HepG2 (cell line): ENCODE results near the gene BBS1. TPM values are rescaled to one million over a fixed set of nuclear protein-coding genes. Genes with fewer than 3 reads are reported as not detected.

Experiments used
- ATF1 ChIP-seq: IDR thresholded peaks from 2 replicates; pipeline ENCODE4 v1.6.1; 2016; ENCODE audit warnings: mild to moderate bottlenecking, control low read depth
- ELF3 ChIP-seq: IDR thresholded peaks from 2 replicates; pipeline ENCODE4 v1.6.1; 2016; ENCODE audit warnings: missing genetic modification reagents, missing compliant biosample characterization
- FOXA3 ChIP-seq: IDR thresholded peaks from 2 replicates; pipeline ENCODE4 v1.6.1; 2016; ENCODE audit warnings: missing genetic modification reagents, missing compliant biosample characterization
- GPBP1L1 ChIP-seq: sonication (generic); formaldehyde crosslinking; IDR thresholded peaks from 2 replicates; pipeline ENCODE4 v1.5.0; 2020; ENCODE audit warnings: mild to moderate bottlenecking, missing genetic modification reagents
- HDAC1 ChIP-seq: sonication (generic); formaldehyde crosslinking; IDR thresholded peaks from 2 replicates; pipeline ENCODE4 v1.5.1; 2020; ENCODE audit warnings: mild to moderate bottlenecking, missing genetic modification reagents
- ISX ChIP-seq: sonication (generic); formaldehyde crosslinking; conservative IDR thresholded peaks from 2 replicates; pipeline ENCODE4 v1.5.0; 2020; ENCODE audit warnings: missing genetic modification reagents
- KDM1A ChIP-seq: IDR thresholded peaks from 2 replicates; pipeline ENCODE4 v1.6.1; 2016; ENCODE audit warnings: missing compliant biosample characterization
- MEIS1 ChIP-seq: sonication (generic); formaldehyde crosslinking; IDR thresholded peaks from 2 replicates; pipeline ENCODE4 v1.9.0; 2021; ENCODE audit warnings: mild to moderate bottlenecking, missing genetic modification reagents, moderate library complexity, borderline replicate concordance
- NCOA2 ChIP-seq: sonication (generic); formaldehyde crosslinking; IDR thresholded peaks from 2 replicates; pipeline ENCODE4 v1.8.0; 2022; ENCODE audit warnings: inconsistent platforms
- POGZ ChIP-seq: sonication (generic); formaldehyde crosslinking; IDR thresholded peaks from 2 replicates; pipeline ENCODE4 v1.4.0; 2020; ENCODE audit warnings: mild to moderate bottlenecking, missing genetic modification reagents
- RAD21 ChIP-seq: fragments of 450-650 bp; formaldehyde crosslinking; IDR thresholded peaks from 2 replicates; pipeline ENCODE4 v1.5.0; 2020; ENCODE audit warnings: mild to moderate bottlenecking
- SALL1 ChIP-seq: sonication (generic); formaldehyde crosslinking; IDR thresholded peaks from 2 replicates; pipeline ENCODE4 v1.8.0; 2022; ENCODE audit warnings: mild to moderate bottlenecking, missing genetic modification reagents
- SOX6 ChIP-seq, 2 experiments: fragments of 450-650 bp in 1 of 2; sonication (generic) in 1 of 2; formaldehyde crosslinking in 1 of 2; IDR thresholded peaks; 2 replicates each; pipeline versions ENCODE4 v1.4.0 to v1.6.1; 2017 to 2020; ENCODE audit warnings: antibody characterized with exemption in 1 of 2, mild to moderate bottlenecking in 1 of 2, missing genetic modification reagents in 1 of 2
- SRF ChIP-seq: IDR thresholded peaks from 2 replicates; pipeline ENCODE4 v1.6.1; 2011; ENCODE audit warnings: mild to moderate bottlenecking, low read depth, low read length, moderate library complexity
- TCF7L2 ChIP-seq: IDR thresholded peaks from 2 replicates; pipeline ENCODE4 v1.6.1; 2011; ENCODE audit warnings: mild to moderate bottlenecking, low read depth, low read length, moderate library complexity
- YEATS4 ChIP-seq: sonication (generic); formaldehyde crosslinking; IDR thresholded peaks from 2 replicates; pipeline ENCODE4 v1.4.0; 2020; ENCODE audit warnings: missing genetic modification reagents, borderline replicate concordance
- ZBTB21 ChIP-seq: sonication (generic); formaldehyde crosslinking; IDR thresholded peaks from 2 replicates; pipeline ENCODE4 v1.4.0; 2020; ENCODE audit warnings: missing genetic modification reagents
- ZBTB7A ChIP-seq: sonication (generic); formaldehyde crosslinking; IDR thresholded peaks from 2 replicates; pipeline ENCODE4 v1.8.0; 2022; ENCODE audit warnings: mild to moderate bottlenecking, missing genetic modification reagents
- ZBTB7B ChIP-seq: sonication (generic); formaldehyde crosslinking; IDR thresholded peaks from 2 replicates; pipeline ENCODE4 v1.4.0; 2020; ENCODE audit warnings: missing genetic modification reagents
- ZNF138 ChIP-seq: sonication (generic); formaldehyde crosslinking; IDR thresholded peaks from 2 replicates; pipeline ENCODE4 v1.5.0; 2020; ENCODE audit warnings: mild to moderate bottlenecking, low read depth, missing genetic modification reagents
- ZNF792 ChIP-seq: IDR thresholded peaks from 2 replicates; pipeline ENCODE4 v1.6.1; 2016
- polyA plus RNA-seq, 8 experiments: library from polyadenylated mRNA; depleted of rRNA in 3 of 8; stranded (reverse) in 7 of 8; unstranded in 1 of 8; fragments of >200 nt; fragmentation: Illumina TruSeq in 4 of 8; extraction: Trizol in 4 of 8; gene quantifications; 2 replicates each; pipeline versions ENCODE4 v1.2.1 to v1.2.3, GENCODE V29; 2011 to 2016; ENCODE audit warnings: low read depth in 4 of 8, missing spikeins in 1 of 8, mixed read lengths in 1 of 8; ENCODE audit not compliant: insufficient read depth in 1 of 8
- total RNA-seq, 5 experiments: library from RNA; depleted of rRNA; stranded (reverse); fragments of >200 nt; fragmentation: Illumina TruSeq; extraction: Trizol; gene quantifications; 2 replicates each; pipeline ENCODE4 v1.2.3, GENCODE V29; 2016; ENCODE audit warnings: low read depth in 1 of 5
- TF ChIP-seq, protein P1 (sequence below), 2 experiments: sonication (generic) in 1 of 2; formaldehyde crosslinking in 1 of 2; IDR thresholded peaks; 2 replicates each; pipeline versions ENCODE4 v1.4.0 to v1.6.1; 2016 to 2020; ENCODE audit warnings: borderline replicate concordance in 1 of 2, low read depth in 1 of 2, mild to moderate bottlenecking in 1 of 2, missing genetic modification reagents in 1 of 2
- TF ChIP-seq, protein P2 (sequence below): sonication (generic); formaldehyde crosslinking; IDR thresholded peaks from 2 replicates; pipeline ENCODE4 v1.4.0; 2020; ENCODE audit warnings: missing genetic modification reagents
- TF ChIP-seq, protein P3 (sequence below): sonication (generic); formaldehyde crosslinking; IDR thresholded peaks from 2 replicates; pipeline ENCODE4 v1.5.0; 2020; ENCODE audit warnings: mild to moderate bottlenecking, missing genetic modification reagents

The BBS1 gene
- total and polyA plus RNA-seq, 2 of the 13 experiments (the other 11 are each of a cell fraction or from before 2014, with no cell fraction given): 11.7 to 14.1 TPM

DNA sequence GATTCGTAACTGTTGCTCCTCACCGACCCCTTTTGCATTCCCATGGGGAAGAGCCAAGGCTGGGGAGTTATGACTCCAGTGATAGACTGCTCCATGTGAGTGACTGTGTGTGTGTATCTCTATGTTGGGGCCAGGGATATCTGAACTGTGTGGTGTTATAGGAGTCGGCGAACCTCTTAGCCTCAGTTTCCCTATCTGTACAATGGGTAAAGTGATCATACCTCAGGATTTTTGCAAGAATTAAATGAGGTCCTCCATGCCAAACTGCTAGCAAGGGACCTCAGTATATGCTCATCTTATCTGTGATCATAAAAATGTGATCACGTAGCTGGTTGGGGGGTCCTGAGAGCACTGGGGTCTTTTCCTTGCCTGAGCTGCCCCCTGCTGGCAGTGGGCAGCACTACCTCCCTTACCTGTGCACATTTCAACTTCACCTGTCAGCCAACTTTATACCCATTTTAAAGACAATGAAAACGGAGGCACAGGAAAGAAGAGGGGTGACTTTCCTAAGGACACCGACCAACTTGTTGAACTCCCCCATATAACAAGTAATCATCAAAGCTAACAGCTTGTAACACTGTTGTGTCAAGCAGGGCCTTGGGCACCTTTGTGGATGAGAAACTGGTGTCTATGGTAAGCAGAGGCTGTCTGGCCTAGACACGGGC, 31.6 kb upstream of the BBS1 start (continued):
- TF ChIP-seq, protein P1, sequence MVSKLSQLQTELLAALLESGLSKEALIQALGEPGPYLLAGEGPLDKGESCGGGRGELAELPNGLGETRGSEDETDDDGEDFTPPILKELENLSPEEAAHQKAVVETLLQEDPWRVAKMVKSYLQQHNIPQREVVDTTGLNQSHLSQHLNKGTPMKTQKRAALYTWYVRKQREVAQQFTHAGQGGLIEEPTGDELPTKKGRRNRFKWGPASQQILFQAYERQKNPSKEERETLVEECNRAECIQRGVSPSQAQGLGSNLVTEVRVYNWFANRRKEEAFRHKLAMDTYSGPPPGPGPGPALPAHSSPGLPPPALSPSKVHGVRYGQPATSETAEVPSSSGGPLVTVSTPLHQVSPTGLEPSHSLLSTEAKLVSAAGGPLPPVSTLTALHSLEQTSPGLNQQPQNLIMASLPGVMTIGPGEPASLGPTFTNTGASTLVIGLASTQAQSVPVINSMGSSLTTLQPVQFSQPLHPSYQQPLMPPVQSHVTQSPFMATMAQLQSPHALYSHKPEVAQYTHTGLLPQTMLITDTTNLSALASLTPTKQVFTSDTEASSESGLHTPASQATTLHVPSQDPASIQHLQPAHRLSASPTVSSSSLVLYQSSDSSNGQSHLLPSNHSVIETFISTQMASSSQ (IDR thresholded peaks at IDR 0.05; ENCODE audit: low read depth): no peak
- TF ChIP-seq, protein P1 (CRISPR knock-in tag; IDR thresholded peaks at IDR 0.05; ENCODE audit: borderline replicate concordance): 0 out of 2 replicates have a peak, but pooled peaks have one; percentile 32
- TF ChIP-seq POGZ (0 out of 2 replicates have a peak, but pooled peaks have one; percentile 18), MEIS1 (CRISPR knock-in tag) (0 out of 2 replicates have a peak, but pooled peaks have one; percentile 30), ZNF792 (CRISPR knock-in tag) (no peak), ELF3 (no peak), SRF (no peak), ZBTB21 (CRISPR knock-in tag) (no peak), ZBTB7A (peak; percentile 47; the same call in 1 of the 2 replicates), FOXA3 (CRISPR knock-in tag) (no peak), ISX (CRISPR knock-in tag) (0 out of 2 replicates have a peak, but pooled peaks have one; percentile 34), ZBTB7B (CRISPR knock-in tag) (peak; percentile 95), SALL1 (CRISPR knock-in tag) (no peak), GPBP1L1 (CRISPR knock-in tag) (no peak), ZNF138 (CRISPR knock-in tag) (no peak), YEATS4 (CRISPR knock-in tag) (no peak), TCF7L2 (no peak), SOX6 (IDR thresholded peaks at IDR 0.05) (no peak), SOX6 (CRISPR knock-in tag; IDR thresholded peaks at IDR 0.05) (no peak), HDAC1 (CRISPR knock-in tag) (0 out of 2 replicates have a peak, but pooled peaks have one; percentile 46), ATF1 (CRISPR knock-in tag) (no peak), RAD21 (CRISPR knock-in tag) (peak; percentile 74), KDM1A (CRISPR knock-in tag) (peak; percentile 92), NCOA2 (CRISPR knock-in tag) (no peak)
- TF ChIP-seq, protein P2, sequence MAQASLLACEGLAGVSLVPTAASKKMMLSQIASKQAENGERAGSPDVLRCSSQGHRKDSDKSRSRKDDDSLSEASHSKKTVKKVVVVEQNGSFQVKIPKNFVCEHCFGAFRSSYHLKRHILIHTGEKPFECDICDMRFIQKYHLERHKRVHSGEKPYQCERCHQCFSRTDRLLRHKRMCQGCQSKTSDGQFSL: no peak
- TF ChIP-seq, protein P3, sequence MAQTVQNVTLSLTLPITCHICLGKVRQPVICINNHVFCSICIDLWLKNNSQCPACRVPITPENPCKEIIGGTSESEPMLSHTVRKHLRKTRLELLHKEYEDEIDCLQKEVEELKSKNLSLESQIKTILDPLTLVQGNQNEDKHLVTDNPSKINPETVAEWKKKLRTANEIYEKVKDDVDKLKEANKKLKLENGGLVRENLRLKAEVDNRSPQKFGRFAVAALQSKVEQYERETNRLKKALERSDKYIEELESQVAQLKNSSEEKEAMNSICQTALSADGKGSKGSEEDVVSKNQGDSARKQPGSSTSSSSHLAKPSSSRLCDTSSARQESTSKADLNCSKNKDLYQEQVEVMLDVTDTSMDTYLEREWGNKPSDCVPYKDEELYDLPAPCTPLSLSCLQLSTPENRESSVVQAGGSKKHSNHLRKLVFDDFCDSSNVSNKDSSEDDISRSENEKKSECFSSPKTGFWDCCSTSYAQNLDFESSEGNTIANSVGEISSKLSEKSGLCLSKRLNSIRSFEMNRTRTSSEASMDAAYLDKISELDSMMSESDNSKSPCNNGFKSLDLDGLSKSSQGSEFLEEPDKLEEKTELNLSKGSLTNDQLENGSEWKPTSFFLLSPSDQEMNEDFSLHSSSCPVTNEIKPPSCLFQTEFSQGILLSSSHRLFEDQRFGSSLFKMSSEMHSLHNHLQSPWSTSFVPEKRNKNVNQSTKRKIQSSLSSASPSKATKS (CRISPR knock-in tag): no peak
